ENCODE data around the gene MEX3A.

- TF ChIP-seq, protein P1, sequence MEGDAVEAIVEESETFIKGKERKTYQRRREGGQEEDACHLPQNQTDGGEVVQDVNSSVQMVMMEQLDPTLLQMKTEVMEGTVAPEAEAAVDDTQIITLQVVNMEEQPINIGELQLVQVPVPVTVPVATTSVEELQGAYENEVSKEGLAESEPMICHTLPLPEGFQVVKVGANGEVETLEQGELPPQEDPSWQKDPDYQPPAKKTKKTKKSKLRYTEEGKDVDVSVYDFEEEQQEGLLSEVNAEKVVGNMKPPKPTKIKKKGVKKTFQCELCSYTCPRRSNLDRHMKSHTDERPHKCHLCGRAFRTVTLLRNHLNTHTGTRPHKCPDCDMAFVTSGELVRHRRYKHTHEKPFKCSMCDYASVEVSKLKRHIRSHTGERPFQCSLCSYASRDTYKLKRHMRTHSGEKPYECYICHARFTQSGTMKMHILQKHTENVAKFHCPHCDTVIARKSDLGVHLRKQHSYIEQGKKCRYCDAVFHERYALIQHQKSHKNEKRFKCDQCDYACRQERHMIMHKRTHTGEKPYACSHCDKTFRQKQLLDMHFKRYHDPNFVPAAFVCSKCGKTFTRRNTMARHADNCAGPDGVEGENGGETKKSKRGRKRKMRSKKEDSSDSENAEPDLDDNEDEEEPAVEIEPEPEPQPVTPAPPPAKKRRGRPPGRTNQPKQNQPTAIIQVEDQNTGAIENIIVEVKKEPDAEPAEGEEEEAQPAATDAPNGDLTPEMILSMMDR (IDR thresholded peaks at IDR 0.05 in 8 of 11, conservative IDR thresholded peaks at IDR 0.05 in 3 of 11): no peak
- no peak for TF ChIP-seq POLR2A (IDR thresholded peaks at IDR 0.05)
- TF ChIP-seq POLR2AphosphoS5 (IDR thresholded peaks at IDR 0.05): no peak
These were observed 17.0 kb upstream of the MEX3A start for GRCh38 chr1:156099282-156099681.
